ENCODE data around the gene SEMA4C. TPM values are rescaled to one million over a fixed set of nuclear protein-coding genes. Genes with fewer than 3 reads are reported as not detected.

The SEMA4C gene
- polyA plus RNA-seq, 1 experiment = 16.8 TPM

GRCh38 chr2:96859099-96859649 is 10.7 kb downstream of the SEMA4C start:
- POLR2A ChIA-PET = interaction anchor here (2.3 kb wide), 1 partner anchor 9 kb away, joined by 42 read pairs; the partner anchor contains the start of gene SEMA4C
- H3K27me3 ChIP-seq (ENCODE audit: control insufficient read depth, insufficient read depth, low read length) = no peaks in the 10 kb centered on the region
- no peak for TF ChIP-seq CTCF (IDR thresholded peaks at IDR 0.05; ENCODE audit: low read depth, low read length)
- peak overlapping the region; percentile 21 for H3K27ac ChIP-seq (ENCODE audit: low read depth, low read length)
- CTCF ChIA-PET = interaction anchor here (0.9 to 4.6 kb wide), 7 partner anchors 9 to 253 kb away, joined by 3 to 60 read pairs (median 15); partner anchors contain the start of gene ANKRD36
- no peak for DNase-seq (ENCODE audit: low read depth, low spot score)
- H3K9me3 ChIP-seq (ENCODE audit: control insufficient read depth, insufficient read depth, low read length) = no peaks in the 10 kb centered on the region; the same call in 1 of the 2 replicates
- H3K4me3 ChIP-seq (ENCODE audit: low read depth, low read length) = no peak overlapping the region

- CTCF ChIA-PET = interaction anchor here (0.6 to 4.6 kb wide), 28 partner anchors 10 to 254 kb away, joined by 3 to 60 read pairs (median 4); partner anchors contain the start of genes ANKRD36 and CNNM3
- Histone ChIP-seq H3K27me3 (ENCODE audit: control insufficient read depth, insufficient read depth, low read length) (no peaks in the 10 kb centered on the region), H3K9me3 (ENCODE audit: control insufficient read depth, insufficient read depth, low read length) (no peaks in the 10 kb centered on the region; the same call in 1 of the 2 replicates), H3K4me3 (ENCODE audit: low read depth, low read length) (peak within 1 kb of the TSS; percentile 80), H3K27ac (ENCODE audit: low read depth, low read length) (peak within 1 kb of the TSS; percentile 52)
- DNase-seq (ENCODE audit: low read depth, low spot score) = peak; percentile 96
- peak; percentile 71 for TF ChIP-seq CTCF (IDR thresholded peaks at IDR 0.05; ENCODE audit: low read depth, low read length)
- POLR2A ChIA-PET = interaction anchor here (0.6 to 2.3 kb wide), 8 partner anchors 11 to 523 kb away, joined by 3 to 42 read pairs (median 5); partner anchors contain the start of genes ANKRD36, CNNM3, NCAPH and SEMA4C
Observed at GRCh38 chr2:96857667-96858372, 12.1 kb downstream of the SEMA4C start, which contains the start of gene ANKRD39. Gene ANKRD39 (minus strand): TSS chr2:96858016. CDS start chr2:96857987, 29 bp downstream.

- POLR2A ChIA-PET = interaction anchor here (0.8 to 2.3 kb wide), 6 partner anchors 12 to 522 kb away, joined by 3 to 42 read pairs (median 6); partner anchors contain the start of genes ANKRD36, CNNM3, NCAPH and SEMA4C
- peak overlapping the region; percentile 80 for H3K4me3 ChIP-seq (ENCODE audit: low read depth, low read length)
- H3K27ac ChIP-seq (ENCODE audit: low read depth, low read length) = peak overlapping the region; percentile 52
- H3K9me3 ChIP-seq (ENCODE audit: control insufficient read depth, insufficient read depth, low read length) = no peaks in the 10 kb centered on the region; the same call in 1 of the 2 replicates
- no peaks in the 10 kb centered on the region for H3K27me3 ChIP-seq (ENCODE audit: control insufficient read depth, insufficient read depth, low read length)
- TF ChIP-seq CTCF (IDR thresholded peaks at IDR 0.05; ENCODE audit: low read depth, low read length) = no peak
- CTCF ChIA-PET = interaction anchor here (0.6 to 4.6 kb wide), 24 partner anchors 10 to 255 kb away, joined by 3 to 60 read pairs (median 6); partner anchors contain the start of genes ANKRD36 and CNNM3
- no peak for DNase-seq (ENCODE audit: low read depth, low spot score)
Observed at GRCh38 chr2:96856776-96857666, 12.9 kb downstream of the SEMA4C start.

- POLR2A ChIA-PET = no interaction called here
- Histone ChIP-seq H3K9me3 (ENCODE audit: control insufficient read depth, insufficient read depth, low read length) (no peaks in the 10 kb centered on the region; the same call in 1 of the 2 replicates), H3K4me3 (ENCODE audit: low read depth, low read length) (no peak overlapping the region), H3K27me3 (ENCODE audit: control insufficient read depth, insufficient read depth, low read length) (no peaks in the 10 kb centered on the region), H3K27ac (ENCODE audit: low read depth, low read length) (no peak overlapping the region)
- CTCF ChIA-PET = interaction anchor here (1.0 kb wide), 1 partner anchor 98 kb away, joined by 4 read pairs; no protein-coding TSS in a partner anchor
- no peak for DNase-seq (ENCODE audit: low read depth, low spot score)
- no peak for TF ChIP-seq CTCF (IDR thresholded peaks at IDR 0.05; ENCODE audit: low read depth, low read length)
Observed at GRCh38 chr2:96853321-96853720, 16.6 kb downstream of the SEMA4C start.
